Left lung (tissue), 10 donors: ENCODE measurements around the gene WWC2. TPM values are rescaled to one million over a fixed set of nuclear protein-coding genes. Genes with fewer than 3 reads are reported as not detected.

Experiments used
- ATAC-seq: fragments of 200-7000 bp; cut with Tn5 transposase; one replicate; pipeline ENCODE4 v1.9.1; 2020; ENCODE audit warnings: moderate library complexity
- DNase-seq, 4 donors: peaks; one replicate each; pipeline ENCODE4 v3.0.0-alpha.2; 2013 to 2020
- H3K27ac ChIP-seq, 2 donors: fragments of 200-600 bp; sonication (generic) in 1 of 2; one replicate each; pipeline versions ENCODE4 v1.5.0 to v1.8.0; 2020 to 2021
- H3K27me3 ChIP-seq, 2 donors: fragments of 200-600 bp; sonication (generic) in 1 of 2; one replicate each; pipeline versions ENCODE4 v1.5.0 to v1.8.0; 2020 to 2021
- H3K36me3 ChIP-seq, 2 donors: fragments of 200-600 bp; sonication (generic) in 1 of 2; one replicate each; pipeline versions ENCODE4 v1.5.0 to v1.8.0; 2020 to 2021
- H3K4me1 ChIP-seq, 2 donors: fragments of 200-600 bp; one replicate each; pipeline ENCODE4 v1.8.0; 2021
- H3K4me3 ChIP-seq, 2 donors: fragments of 200-600 bp; sonication (generic) in 1 of 2; one replicate each; pipeline versions ENCODE4 v1.5.0 to v1.8.0; 2020 to 2021; ENCODE audit warnings: mild to moderate bottlenecking in 1 of 2
- H3K9me3 ChIP-seq, 2 donors: fragments of 200-600 bp; sonication (generic) in 1 of 2; one replicate each; pipeline versions ENCODE4 v1.5.0 to v1.8.0; 2020 to 2021
- CTCF ChIP-seq, 2 donors: fragments of 200-600 bp; sonication (generic) in 1 of 2; IDR thresholded peaks; one replicate each; pipeline versions ENCODE4 v1.5.0 to v1.8.0; 2021; ENCODE audit warnings: antibody characterized with exemption in 2 of 2
- intact Hi-C, 2 donors: fragments of 100-400 bp; cut with DNase I; formaldehyde crosslinking; loops; one replicate each; pipeline versions ENCODE4 v1.11.2 to v1.14.2; 2022
- polyA plus RNA-seq, 6 donors: library from polyadenylated mRNA; unstranded; fragments of 120-200 nt; gene quantifications; one replicate each; pipeline ENCODE4 v1.2.1, GENCODE V29; 2013; ENCODE audit not compliant: insufficient read length in 6 of 6
- total RNA-seq, 2 donors: library from RNA; stranded (reverse); fragmentation: NEBNext Ultra II Directional; extraction: Animal tissue kit (Norgen Biotek cat#: 25700); gene quantifications; one replicate each; pipeline ENCODE4 v1.2.1, GENCODE V29; 2021
- donor health status: DM: no; HTN: yes; CAD: no.
- donor health status: DM: no; HTN: no; CAD: no.

WWC2 gene
- total and polyA plus RNA-seq, 8 donors = 39.6 to 96.9 (median 52.3) TPM

DNA sequence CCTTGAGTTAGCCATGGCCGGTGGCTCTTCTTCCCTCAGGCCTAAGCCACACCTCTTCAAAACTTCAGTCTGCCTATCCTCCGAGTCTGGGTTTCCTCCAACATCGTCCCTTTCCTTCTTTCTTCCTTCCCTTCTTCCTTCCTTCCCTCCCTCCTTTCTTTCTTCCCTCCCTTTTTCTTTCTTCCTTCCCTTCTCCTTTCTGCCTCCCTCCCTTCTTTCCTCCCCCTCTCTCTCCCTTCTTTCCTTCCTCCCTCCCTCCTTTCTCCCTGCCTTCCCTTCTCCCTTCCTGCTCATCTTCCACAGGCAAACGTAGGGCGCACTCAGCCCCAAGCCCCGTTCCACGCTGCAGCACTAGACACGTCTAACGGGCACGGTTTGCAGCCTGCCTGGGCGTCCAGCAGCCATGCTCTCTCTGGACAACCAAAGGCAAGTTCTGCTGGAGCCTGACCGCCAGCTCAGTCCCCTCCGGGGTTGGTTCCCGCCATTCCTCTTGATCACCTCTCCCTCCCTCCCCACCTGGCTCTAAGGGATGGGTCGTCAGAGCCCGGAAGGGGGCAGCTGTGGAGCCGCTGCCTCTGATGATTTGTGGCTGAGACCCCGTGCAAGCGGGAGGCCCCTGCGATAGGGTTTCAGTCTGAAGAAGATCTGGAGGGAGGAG is 257.2 kb downstream of the WWC2 start:
- ATAC-seq = no peak
- Histone ChIP-seq H3K4me3 (no peak overlapping the region), H3K36me3 (no peaks in the 10 kb centered on the region), H3K27ac (no peak overlapping the region), H3K4me1 (no peaks in the 10 kb centered on the region), H3K9me3 (no peaks in the 10 kb centered on the region), H3K27me3 (no peaks in the 10 kb centered on the region)
- intact Hi-C loops = no loop called here
- TF ChIP-seq CTCF (IDR thresholded peaks at IDR 0.05) = no peak
- no peak for DNase-seq

GRCh38 chr4:183356931-183357675 is 258.0 kb downstream of the WWC2 start:
- H3K9me3 ChIP-seq = no peaks in the 10 kb centered on the region
- DNase-seq = no peak
- no peak for TF ChIP-seq CTCF (IDR thresholded peaks at IDR 0.05)
- no peaks in the 10 kb centered on the region for H3K27me3 ChIP-seq
- intact Hi-C loops = no loop called here
- H3K27ac ChIP-seq = no peak overlapping the region
- ATAC-seq = no peak
- no peaks in the 10 kb centered on the region for H3K4me1 ChIP-seq
- no peaks in the 10 kb centered on the region for H3K36me3 ChIP-seq
- H3K4me3 ChIP-seq = no peak overlapping the region

- no peaks in the 10 kb centered on the region for H3K4me1 ChIP-seq
- H3K4me3 ChIP-seq = no peak overlapping the region
- H3K27ac ChIP-seq = no peak overlapping the region
- no peaks in the 10 kb centered on the region for H3K27me3 ChIP-seq
- intact Hi-C loops = no loop called here
- no peaks in the 10 kb centered on the region for H3K9me3 ChIP-seq
- no peaks in the 10 kb centered on the region for H3K36me3 ChIP-seq
- no peak for DNase-seq
- no peak for ATAC-seq
- TF ChIP-seq CTCF (IDR thresholded peaks at IDR 0.05) = no peak
These were observed 259.2 kb downstream of the WWC2 start for GRCh38 chr4:183358215-183358755.

- no peak overlapping the region for H3K4me3 ChIP-seq
- TF ChIP-seq CTCF (IDR thresholded peaks at IDR 0.05) = no peak
- no peaks in the 10 kb centered on the region for H3K36me3 ChIP-seq
- ATAC-seq = no peak
- intact Hi-C loops = no loop called here
- no peak for DNase-seq
- H3K4me1 ChIP-seq = no peaks in the 10 kb centered on the region
- no peak overlapping the region for H3K27ac ChIP-seq
- H3K27me3 ChIP-seq = no peaks in the 10 kb centered on the region
- H3K9me3 ChIP-seq = no peaks in the 10 kb centered on the region
These were observed 261.3 kb downstream of the WWC2 start for GRCh38 chr4:183360161-183360919.

- no peaks in the 10 kb centered on the region for H3K27me3 ChIP-seq
- ATAC-seq = no peak
- H3K9me3 ChIP-seq = no peaks in the 10 kb centered on the region
- DNase-seq = no peak
- no peaks in the 10 kb centered on the region for H3K36me3 ChIP-seq
- H3K27ac ChIP-seq = no peak overlapping the region
- intact Hi-C loops = no loop called here
- H3K4me1 ChIP-seq = no peaks in the 10 kb centered on the region
- no peak for TF ChIP-seq CTCF (IDR thresholded peaks at IDR 0.05)
- no peak overlapping the region for H3K4me3 ChIP-seq
These were observed 263.0 kb downstream of the WWC2 start for GRCh38 chr4:183362036-183362435.
